Fibroblast of villous mesenchyme (primary cell): ENCODE measurements around the gene PSG5. TPM values are rescaled to one million over a fixed set of nuclear protein-coding genes. Genes with fewer than 3 reads are reported as not detected.
"Not testable (repeated sequence)": the region's sequence is repeated elsewhere in the genome, so short reads cannot be mapped to it uniquely, and the experiment has no call there.

Source experiments
- DNase-seq: peaks from one replicate; pipeline ENCODE4 v3.0.0-alpha.2; 2010; ENCODE audit warnings: low read depth
- H3K4me3 ChIP-seq: 2 replicates; pipeline ENCODE4 v1.5.1; 2011; ENCODE audit warnings: low read depth, mild to moderate bottlenecking, low read length
- CTCF ChIP-seq: IDR thresholded peaks from 2 replicates; pipeline ENCODE4 v1.5.1; 2012; ENCODE audit warnings: low read depth, mild to moderate bottlenecking, low read length; ENCODE audit not compliant: insufficient read depth
- total RNA-seq: library from RNA; depleted of rRNA; stranded (reverse); fragments of >200 nt; gene quantifications from 2 replicates; pipeline ENCODE4 v1.2.3, GENCODE V29; 2012

The PSG5 gene
- total RNA-seq, 1 donor, result 45.3 TPM

- TF ChIP-seq CTCF, result no peak
- DNase-seq, result no peak
- no peak overlapping the region for H3K4me3 ChIP-seq
Measured at GRCh38 chr19:43126720-43127119, 59.6 kb downstream of the PSG5 start.

GRCh38 chr19:43124360-43124759, 62.0 kb downstream of the PSG5 start:
- no peak for TF ChIP-seq CTCF
- DNase-seq, result no peak
- no peak overlapping the region for H3K4me3 ChIP-seq

- not testable (repeated sequence) for H3K4me3 ChIP-seq
- DNase-seq, result peak; percentile 80
Measured at GRCh38 chr19:43120433-43121026, 65.8 kb downstream of the PSG5 start.

GRCh38 chr19:43119526-43119925, 66.8 kb downstream of the PSG5 start:
- not testable (repeated sequence) for H3K4me3 ChIP-seq

More at GRCh38 chr19:43119526-43119925, 66.8 kb downstream of the PSG5 start:
- peak; percentile 19 for DNase-seq

Other genes with a start within 250 kb of the PSG5 start
- not detected in 2 replicates for gene PSG7, start 249.3 kb downstream of the PSG5 start, total RNA-seq
- 0.43 TPM in 1 of 2 replicates, not detected in the other for gene PSG11, start 160.1 kb downstream of the PSG5 start, total RNA-seq
- 0.32 and 5.2 TPM in 2 replicates for gene PSG2, start 103.8 kb downstream of the PSG5 start, total RNA-seq
- gene PSG4, start 19.1 kb upstream of the PSG5 start, total RNA-seq, result 1.9 and 121 TPM in 2 replicates
- 0.32 and 0.43 TPM in 2 replicates for gene PSG9, start 83.0 kb upstream of the PSG5 start, total RNA-seq
- gene CD177, start 167.2 kb upstream of the PSG5 start, total RNA-seq, result 0.32 and 0.86 TPM in 2 replicates
- gene TEX101, start 228.4 kb upstream of the PSG5 start, total RNA-seq, result not detected in 2 replicates